Measurements from ENCODE around the gene COPS7A. TPM values are rescaled to one million over a fixed set of nuclear protein-coding genes. Genes with fewer than 3 reads are reported as not detected.

Gene COPS7A
- polyA plus RNA-seq, 3 donors, result 70.1 to 77.1 (median 72.3) TPM

GRCh38 chr12:6752921-6753771, 29.3 kb downstream of the COPS7A start, which contains the start of gene MLF2:
MLF2 (minus strand) TSS chr12:6753141; CDS start chr12:6752334, 807 bp downstream.
- WGBS (ENCODE audit: insufficient coverage), result under 1% methylated on average over 51 of the region's 62 CpGs
- TF ChIP-seq CTCF (IDR thresholded peaks at IDR 0.05), result no peak
- Histone ChIP-seq H3K27ac (ENCODE audit: low read depth in 1 of 2, low read length in 2 of 2) (peak within 1 kb of the TSS; percentile 97 to 98), H4K20me1 (ENCODE audit: insufficient read depth, low read length) (no peaks in the 10 kb centered on the region), H3K4me1 (ENCODE audit: control insufficient read depth in 1 of 2, insufficient read depth in 2 of 2, low read length in 2 of 2) (peaks cover 25% of the 10 kb centered on the region in 2 donors), H3K9me3 (replicated peaks in 1 of 2; ENCODE audit: control insufficient read depth in 1 of 2, insufficient read depth in 1 of 2, low read length in 2 of 2) (no peaks in the 10 kb centered on the region), H3K36me3 (replicated peaks in 1 of 2; ENCODE audit: control insufficient read depth in 1 of 2, insufficient read depth in 2 of 2, low read length in 2 of 2) (peaks cover 34 to 39% of the 10 kb centered on the region in 2 donors), H2AFZ (ENCODE audit: insufficient read depth, low read depth, low read length, poor library complexity, severe bottlenecking) (peak within 1 kb of the TSS; percentile 82), H3K9ac (ENCODE audit: insufficient read depth, low read length, poor library complexity, severe bottlenecking) (peak within 1 kb of the TSS; percentile 97), H3K79me2 (ENCODE audit: insufficient read depth, low read length) (peaks cover 18% of the 10 kb centered on the region), H3K4me2 (replicated peaks; ENCODE audit: extremely low read depth, low read length, poor library complexity, severe bottlenecking) (peak within 1 kb of the TSS; percentile 99), H3K4me3 (replicated peaks in 1 of 3; ENCODE audit: low read depth in 2 of 3, low read length in 3 of 3) (peak within 1 kb of the TSS; percentile 89 to 97 (median 90)), H3K27me3 (ENCODE audit: control insufficient read depth in 2 of 2, insufficient read depth in 2 of 2, low read length in 2 of 2) (no peaks in the 10 kb centered on the region)
- Mint-ChIP-seq H3K27ac (peak within 1 kb of the TSS; percentile 96 to 100 (median 99)), H3K27me3 (ENCODE audit: low read depth in 3 of 3) (peaks cover 4% of the 10 kb centered on the region in 3 donors), H3K4me1 (peaks cover 29% of the 10 kb centered on the region), H3K4me3 (peak within 1 kb of the TSS; percentile 91 to 95), H3K9me3 (no peaks in the 10 kb centered on the region), H3K36me3 (peaks cover 36 to 39% of the 10 kb centered on the region in 2 donors)
- peak; percentile 96 to 98 (median 98) for DNase-seq
- intact Hi-C loops (cut with micrococcal nuclease), result loop anchor here in 1 of 2 donors (5.0 kb wide), 1 partner anchor 39 kb away; no protein-coding TSS in a partner anchor

- H2AFZ ChIP-seq (ENCODE audit: insufficient read depth, low read depth, low read length, poor library complexity, severe bottlenecking), result peak overlapping the region; percentile 45
- DNase-seq, result no peak
- peaks cover 27 to 32% of the 10 kb centered on the region in 2 donors for H3K36me3 ChIP-seq (replicated peaks in 1 of 2; ENCODE audit: control insufficient read depth in 1 of 2, insufficient read depth in 2 of 2, low read length in 2 of 2)
- Mint-ChIP-seq H3K4me3 (peak overlapping the region; percentile 91 to 95), H3K9me3 (no peaks in the 10 kb centered on the region), H3K4me1 (peaks cover 35% of the 10 kb centered on the region), H3K36me3 (peaks cover 30 to 32% of the 10 kb centered on the region in 2 donors), H3K27ac (peak overlapping the region; percentile 84 to 100 (median 99)), H3K27me3 (ENCODE audit: low read depth in 3 of 3) (peaks cover 4% of the 10 kb centered on the region in 3 donors)
- peak overlapping the region; percentile 97 to 98 for H3K27ac ChIP-seq (ENCODE audit: low read depth in 1 of 2, low read length in 2 of 2)
- peaks cover 18% of the 10 kb centered on the region for H3K79me2 ChIP-seq (ENCODE audit: insufficient read depth, low read length)
- peaks cover 29 to 31% of the 10 kb centered on the region in 2 donors for H3K4me1 ChIP-seq (ENCODE audit: control insufficient read depth in 1 of 2, insufficient read depth in 2 of 2, low read length in 2 of 2)
- H3K4me3 ChIP-seq (replicated peaks in 1 of 3; ENCODE audit: low read depth in 2 of 3, low read length in 3 of 3), result peak overlapping the region in 1 of 3 experiments; percentile 97
- no peaks in the 10 kb centered on the region for H4K20me1 ChIP-seq (ENCODE audit: insufficient read depth, low read length)
- peak overlapping the region; percentile 99 for H3K4me2 ChIP-seq (replicated peaks; ENCODE audit: extremely low read depth, low read length, poor library complexity, severe bottlenecking)
- WGBS (ENCODE audit: insufficient coverage), result 33% methylated on average over 1 of the region's 7 CpGs
- H3K9me3 ChIP-seq (replicated peaks in 1 of 2; ENCODE audit: control insufficient read depth in 1 of 2, insufficient read depth in 1 of 2, low read length in 2 of 2), result no peaks in the 10 kb centered on the region
- intact Hi-C loops (cut with micrococcal nuclease), result loop anchor here (1.0 to 5.0 kb wide), 3 partner anchors 38 to 71 kb away; no protein-coding TSS in a partner anchor
- peak; percentile 95 for TF ChIP-seq CTCF (IDR thresholded peaks at IDR 0.05)
- H3K9ac ChIP-seq (ENCODE audit: insufficient read depth, low read length, poor library complexity, severe bottlenecking), result no peak overlapping the region
- H3K27me3 ChIP-seq (ENCODE audit: control insufficient read depth in 2 of 2, insufficient read depth in 2 of 2, low read length in 2 of 2), result no peaks in the 10 kb centered on the region
Observed at GRCh38 chr12:6753772-6754356, 30.0 kb downstream of the COPS7A start.

Measured in CD14-positive monocyte (primary cell).